Left lobe of liver (tissue), 2 donors: ENCODE data around the gene NCCRP1. TPM values are rescaled to one million over a fixed set of nuclear protein-coding genes. Genes with fewer than 3 reads are reported as not detected.
"Not testable (repeated sequence)": the region's sequence is repeated elsewhere in the genome, so short reads cannot be mapped to it uniquely, and the experiment has no call there.

ENCODE experiments used
- ATAC-seq: fragments of 200-7000 bp; cut with Tn5 transposase; one replicate; pipeline ENCODE4 v1.9.1; 2020; ENCODE audit warnings: mild to moderate bottlenecking, moderate library complexity
- DNase-seq: peaks from one replicate; pipeline ENCODE4 v3.0.0-alpha.2; 2020; ENCODE audit warnings: low spot score
- total RNA-seq: library from RNA; stranded (reverse); gene quantifications from one replicate; pipeline ENCODE4 v1.2.1, GENCODE V29; 2021
- donor health status: DM: no; HTN: no; CAD: no; lungs with moderate emphysema.
- donor health status: DM: no; HTN: yes; CAD: no.

NCCRP1 gene
- total RNA-seq, 1 donor from 2014 or later, result 0.08 TPM

DNA sequence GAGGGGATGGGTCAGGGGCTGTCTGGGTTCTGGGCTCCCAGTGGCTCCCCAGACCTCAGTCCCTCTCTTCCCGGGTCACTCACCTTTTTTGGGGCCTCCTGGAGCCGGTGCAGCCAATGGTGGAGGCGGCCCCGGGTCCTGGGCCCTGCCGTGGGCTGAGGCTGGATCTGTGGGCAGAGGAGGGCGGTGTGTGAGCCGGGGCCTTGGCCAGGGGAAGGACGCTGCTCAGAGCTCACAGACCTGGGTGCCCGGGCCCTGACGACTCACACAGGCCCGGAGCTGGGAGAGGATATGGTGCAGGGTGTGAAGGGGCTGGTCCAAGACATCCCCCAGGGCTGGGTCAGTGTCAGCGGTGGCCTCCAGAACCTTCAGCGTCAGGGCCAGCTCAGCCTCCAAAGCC lies 47.0 kb downstream of the NCCRP1 start:
- not testable (repeated sequence) for ATAC-seq

DNA sequence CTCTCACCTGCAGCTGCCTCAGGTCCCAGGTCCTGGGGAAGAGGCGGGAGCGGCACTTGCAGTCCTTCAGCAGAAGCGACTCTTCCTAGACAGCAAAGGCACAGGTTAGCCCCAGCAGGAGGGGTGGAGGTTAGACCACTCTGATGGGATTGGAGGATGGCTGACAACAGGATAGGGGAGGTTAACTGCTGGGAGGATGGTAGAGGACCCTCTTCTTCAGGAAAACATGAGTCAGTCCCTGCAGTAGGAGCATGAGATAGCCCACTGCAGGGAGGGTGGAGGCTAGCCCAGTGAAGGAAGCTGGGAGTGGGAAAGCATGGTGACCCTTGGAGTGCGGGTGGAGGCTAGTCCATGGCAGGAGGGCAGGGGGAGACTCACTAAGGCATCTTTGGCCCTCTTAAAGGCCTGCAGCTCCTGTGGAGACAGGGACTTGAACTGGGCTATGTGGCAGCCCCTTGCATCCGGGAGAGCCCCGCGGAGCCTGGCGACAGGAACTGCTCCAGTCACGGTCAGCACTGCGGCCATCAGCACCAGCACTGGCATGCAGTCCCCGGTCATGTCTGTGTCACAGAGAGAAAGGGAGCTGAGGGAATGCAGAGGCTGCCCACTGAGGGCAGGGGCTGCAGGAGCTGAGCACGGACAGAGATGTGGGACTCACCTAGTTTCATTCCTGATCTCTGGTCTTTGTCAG lies 47.8 kb downstream of the NCCRP1 start, which contains the start of gene IFNL3:
TSS of gene IFNL3 (minus strand) at position 597 of the 691 bp plus-strand sequence. CDS start at position 558, 39 bp downstream.
- ATAC-seq, DNase-seq: not testable (repeated sequence)

More for the DNA sequence above, 47.0 kb downstream of the NCCRP1 start:
- not testable (repeated sequence) for DNase-seq

DNA sequence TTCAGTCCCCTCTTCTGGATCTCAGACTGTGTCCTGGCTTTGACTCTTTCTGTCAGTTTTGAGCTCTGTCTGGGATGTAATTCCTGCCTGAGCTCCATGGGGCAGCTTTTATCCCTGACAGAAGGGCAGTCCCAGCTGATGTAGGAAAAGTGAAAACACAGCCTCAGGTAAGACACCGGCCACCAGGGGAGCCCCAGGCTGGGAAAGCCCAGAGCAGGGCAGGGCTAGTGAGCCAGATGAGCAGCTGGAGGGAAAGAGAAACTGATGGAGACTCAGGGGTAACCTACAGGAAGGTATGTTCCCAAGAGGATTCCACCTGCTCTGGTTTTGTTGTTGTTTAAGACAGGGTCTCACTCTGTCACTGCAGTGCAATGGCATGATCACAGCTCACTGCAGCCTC lies 48.4 kb downstream of the NCCRP1 start:
- peak; percentile 73 for ATAC-seq
- not testable (repeated sequence) for DNase-seq

DNA sequence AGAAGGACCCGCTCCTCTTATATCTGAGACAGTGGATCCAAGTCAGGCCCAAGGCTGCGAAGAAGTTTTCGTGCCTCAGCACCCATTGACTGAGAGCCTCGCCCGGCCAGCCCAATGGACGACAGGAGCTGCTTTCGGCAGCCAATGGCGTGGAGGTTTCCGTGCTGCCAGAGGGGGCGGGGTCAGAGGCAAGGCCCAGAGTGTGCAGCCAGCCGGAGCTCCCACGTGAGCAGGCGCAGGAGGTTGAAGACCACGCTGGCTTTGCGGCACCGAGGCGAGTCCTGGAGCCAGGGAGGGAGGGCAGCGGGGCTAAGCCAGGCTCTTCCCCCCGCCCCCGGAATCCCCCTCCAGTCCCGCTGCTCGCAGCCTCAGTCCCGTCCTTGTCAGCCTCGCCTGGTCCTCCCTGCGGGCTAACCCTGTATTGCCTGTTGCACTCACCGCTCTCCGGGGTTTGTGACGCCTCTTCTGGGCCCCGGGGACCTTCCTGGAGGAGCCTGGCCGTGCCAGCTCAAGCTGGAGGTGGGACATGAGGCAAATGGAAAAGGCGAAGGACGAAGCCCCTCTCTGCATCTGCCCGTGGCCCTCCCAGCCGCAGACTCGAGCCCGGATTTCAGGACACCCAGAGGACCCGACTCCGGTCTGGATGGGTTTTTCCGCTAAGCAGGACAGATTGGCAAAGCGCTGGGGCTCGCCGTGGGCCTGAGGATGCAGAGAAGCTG lies 50.3 kb downstream of the NCCRP1 start:
- DNase-seq, result no peak
- no peak for ATAC-seq

DNA sequence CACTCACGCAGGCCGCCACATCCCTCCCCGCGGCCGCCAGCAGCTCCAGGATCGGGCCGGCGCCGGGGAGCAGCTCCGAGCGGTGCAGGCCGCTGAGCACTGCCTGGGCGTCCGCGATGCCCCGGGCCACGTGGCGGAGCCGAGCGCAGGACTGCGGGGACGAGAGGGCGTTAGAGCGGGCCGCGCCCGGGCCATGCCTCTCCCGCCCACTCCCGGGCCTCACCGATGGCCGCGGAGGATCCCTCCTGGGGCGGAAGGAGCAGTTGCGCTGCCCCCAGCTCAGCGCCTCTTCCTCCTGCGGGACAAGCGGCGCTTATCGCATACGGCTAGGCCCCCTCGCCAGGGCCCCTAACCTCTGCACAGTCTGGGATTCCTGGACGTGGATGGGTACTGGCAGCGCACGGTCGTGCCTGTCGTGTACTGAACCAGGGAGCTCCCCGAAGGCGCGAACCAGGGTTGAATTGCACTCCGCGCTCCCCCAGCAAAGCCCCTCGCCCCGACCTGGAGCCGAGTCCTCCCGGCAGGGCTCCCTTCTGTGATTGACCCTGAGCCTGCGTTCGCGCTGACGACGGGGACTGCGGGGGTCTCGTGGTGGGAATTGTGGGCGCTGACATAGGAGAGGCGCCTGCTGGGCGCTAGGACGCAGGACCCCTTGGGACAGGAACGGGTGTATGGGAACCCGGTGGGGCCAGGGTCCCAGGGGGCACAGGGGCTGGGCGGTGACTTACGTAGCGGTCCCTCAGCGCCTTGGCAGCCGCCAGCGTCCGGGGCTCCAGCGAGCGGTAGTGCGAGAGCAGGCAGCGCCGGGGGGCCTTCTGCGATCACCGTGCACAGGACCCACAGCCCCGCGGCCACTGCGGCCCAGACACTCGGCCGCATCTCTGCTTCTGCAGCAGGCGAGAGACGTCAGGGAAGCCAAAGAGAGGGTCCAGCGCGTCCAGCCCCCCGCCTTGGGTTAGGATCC lies 51.2 kb downstream of the NCCRP1 start:
- DNase-seq (no peak), ATAC-seq (peak; percentile 34)

DNA sequence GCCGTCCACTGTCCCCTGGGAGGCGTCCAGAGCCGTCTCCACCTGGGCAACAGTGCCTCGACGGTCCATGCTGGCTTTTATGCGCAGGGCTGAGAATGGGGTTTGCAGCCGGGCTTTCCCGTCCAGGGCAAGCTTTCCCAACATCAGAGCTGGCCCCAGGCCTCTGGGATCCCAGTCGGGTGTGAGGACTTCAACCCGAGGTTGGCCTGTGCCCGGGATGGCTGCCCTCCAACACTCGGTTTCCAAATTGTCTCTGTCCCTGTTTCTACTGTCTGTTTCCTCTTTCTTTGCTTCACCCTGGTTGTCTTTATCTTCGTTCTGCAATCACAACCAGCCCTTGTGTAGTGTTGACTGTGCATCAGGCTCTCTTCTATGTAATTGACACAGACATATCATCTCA lies 52.0 kb downstream of the NCCRP1 start, which contains the start of gene IFNL4:
TSS of gene IFNL4 (minus strand) at position 51 of the 400 bp plus-strand sequence.
- peak; percentile 93 for DNase-seq
- ATAC-seq, result peak; percentile 91

DNA sequence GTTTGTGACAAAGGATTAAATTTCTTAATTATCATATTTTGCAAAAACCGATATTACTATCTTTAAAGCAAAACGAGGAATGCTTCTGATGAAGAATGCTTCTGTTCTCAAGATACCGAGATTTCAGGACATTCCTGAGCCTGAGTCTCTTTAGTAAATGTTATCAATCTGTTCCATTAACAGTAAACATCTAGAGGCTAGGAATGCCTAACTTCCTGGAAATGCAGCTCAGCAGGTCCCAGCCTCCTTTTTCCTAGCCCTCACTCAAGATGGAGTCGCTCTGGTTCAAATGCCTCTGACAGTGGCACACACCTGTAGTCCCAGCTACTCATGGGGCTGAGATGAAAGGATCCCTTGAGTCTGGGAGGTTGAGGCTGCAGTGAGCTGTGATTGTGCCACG lies 54.3 kb downstream of the NCCRP1 start:
- ATAC-seq (no peak), DNase-seq (no peak)

Other genes starting within 250 kb of the NCCRP1 start
- gene FBXO17, start 221.2 kb upstream of the NCCRP1 start, total RNA-seq, result 64.3 TPM
- gene FBXO27, start 164.4 kb upstream of the NCCRP1 start, total RNA-seq, result 15.9 TPM
- not detected for gene ACP7, start 112.6 kb upstream of the NCCRP1 start, total RNA-seq
- 19.4 TPM for gene PAK4, start 71.2 kb upstream of the NCCRP1 start, total RNA-seq
- 1.6 TPM for gene SYCN, start 7.3 kb downstream of the NCCRP1 start, total RNA-seq
- gene IFNL3, start 48.0 kb downstream of the NCCRP1 start, total RNA-seq, result not detected
- gene IFNL4, start 51.9 kb downstream of the NCCRP1 start, total RNA-seq, result not detected
- not detected for gene IFNL2, start 71.4 kb downstream of the NCCRP1 start, total RNA-seq
- gene IFNL1, start 99.4 kb downstream of the NCCRP1 start, total RNA-seq, result not detected
- gene LRFN1, start 123.9 kb downstream of the NCCRP1 start, total RNA-seq, result 0.78 TPM
- gene GMFG, start 139.1 kb downstream of the NCCRP1 start, total RNA-seq, result 11.3 TPM
- 30.1 TPM for gene SAMD4B, start 145.5 kb downstream of the NCCRP1 start, total RNA-seq
- gene PAF1, start 194.1 kb downstream of the NCCRP1 start, total RNA-seq, result 21.3 TPM
- gene MED29, start 194.4 kb downstream of the NCCRP1 start, total RNA-seq, result 19.2 TPM
- 44.0 TPM for gene ZFP36, start 209.9 kb downstream of the NCCRP1 start, total RNA-seq
- gene PLEKHG2, start 215.7 kb downstream of the NCCRP1 start, total RNA-seq, result 3.8 TPM
- 668 TPM for gene RPS16, start 239.0 kb downstream of the NCCRP1 start, total RNA-seq
- gene SUPT5H, start 248.6 kb downstream of the NCCRP1 start, total RNA-seq, result 57.0 TPM